HG02840 (cell line): Measurements from ENCODE around the gene BTG2.
A peak's percentile ranks its signal among the peaks of the same experiment; 100 is the strongest.

Experiments used
- ATAC-seq: cut with Tn5 transposase; IDR thresholded peaks from one replicate; pipeline ENCODE4 v1.9.1; 2021; ENCODE audit warnings: mild to moderate bottlenecking, moderate library complexity, moderate number of reproducible peaks; ENCODE audit not compliant: unreplicated experiment, low FRiP score

The BTG2 gene

DNA sequence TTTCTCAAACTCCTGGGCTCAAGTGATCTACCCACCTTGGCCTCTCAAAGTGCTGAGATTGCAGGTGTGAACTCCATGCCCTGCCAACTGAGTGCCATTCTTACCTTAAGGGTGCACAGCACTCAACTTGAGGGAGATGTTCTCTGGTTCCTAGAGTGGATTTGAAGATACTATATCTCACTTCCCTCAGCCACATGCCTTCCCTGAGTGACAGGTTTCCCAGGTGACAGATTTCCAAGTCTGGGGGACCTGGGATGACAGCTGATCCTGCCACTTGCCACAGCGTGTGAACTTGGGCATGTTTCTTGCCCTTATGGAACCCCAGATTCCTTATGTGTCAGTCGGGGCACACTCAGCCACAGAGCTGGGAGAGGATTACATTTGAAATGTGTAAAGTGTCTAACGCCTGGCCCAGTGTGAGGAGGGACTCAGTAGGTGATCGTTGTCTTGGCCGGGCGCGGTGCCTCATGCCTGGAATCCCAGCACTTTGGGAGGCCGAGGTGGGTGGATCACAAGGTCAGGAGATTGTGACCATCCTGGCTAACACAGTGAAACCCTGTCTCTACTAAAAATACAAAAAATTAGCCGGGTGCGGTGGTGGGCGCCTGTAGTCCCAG is 29.6 kb upstream of the BTG2 start:
- ATAC-seq = no peak

DNA sequence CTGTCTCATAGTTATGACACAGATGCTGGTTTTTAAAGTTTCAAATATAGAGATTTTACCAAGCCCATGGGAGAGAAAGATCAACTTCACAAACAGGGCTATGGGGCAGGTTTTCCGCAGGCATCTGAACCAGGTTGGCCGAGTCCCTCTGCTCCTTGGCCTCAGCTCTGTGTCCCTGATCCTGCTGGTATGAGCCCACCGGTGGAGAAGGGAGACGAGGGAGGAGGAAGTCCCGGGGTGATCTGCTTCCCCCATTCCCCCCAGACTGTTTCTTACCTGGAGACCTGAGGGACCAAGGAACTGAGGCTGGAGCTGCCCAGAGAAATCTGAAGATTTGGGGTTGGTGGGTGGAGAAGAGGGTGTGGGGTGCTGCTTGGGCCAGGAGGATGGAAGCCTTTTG is 28.9 kb upstream of the BTG2 start:
- no peak for ATAC-seq

DNA sequence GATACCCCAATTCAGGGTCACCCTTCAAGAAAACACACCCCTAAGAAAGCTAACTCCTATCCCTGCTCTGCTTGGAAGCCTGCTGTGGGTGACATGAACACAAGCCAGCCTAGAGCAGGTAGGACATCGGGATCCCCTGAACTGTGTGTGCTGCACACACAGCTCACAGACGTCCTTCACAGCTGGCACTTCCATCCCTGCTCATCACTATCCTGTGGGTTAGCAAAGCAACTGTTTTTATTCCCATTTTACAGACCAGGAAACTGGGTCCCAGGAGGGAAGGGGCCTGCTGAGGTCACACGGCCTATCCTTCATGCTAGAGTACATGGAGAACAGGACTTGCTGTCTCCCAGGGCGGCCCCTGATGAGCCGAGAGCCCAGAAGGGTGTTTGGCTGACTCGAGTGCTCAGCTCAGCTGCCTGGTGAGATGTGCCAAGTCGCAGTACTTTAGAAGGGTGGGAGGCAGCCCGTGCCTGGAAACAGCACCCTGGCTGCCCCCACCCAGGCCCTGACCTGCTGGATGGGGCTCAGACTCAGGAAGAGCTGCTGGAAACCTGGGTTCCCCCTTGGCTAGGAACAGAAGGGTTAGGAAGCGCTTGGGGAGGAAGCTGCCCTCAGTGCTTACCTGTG is 28.3 kb upstream of the BTG2 start:
- no peak for ATAC-seq

DNA sequence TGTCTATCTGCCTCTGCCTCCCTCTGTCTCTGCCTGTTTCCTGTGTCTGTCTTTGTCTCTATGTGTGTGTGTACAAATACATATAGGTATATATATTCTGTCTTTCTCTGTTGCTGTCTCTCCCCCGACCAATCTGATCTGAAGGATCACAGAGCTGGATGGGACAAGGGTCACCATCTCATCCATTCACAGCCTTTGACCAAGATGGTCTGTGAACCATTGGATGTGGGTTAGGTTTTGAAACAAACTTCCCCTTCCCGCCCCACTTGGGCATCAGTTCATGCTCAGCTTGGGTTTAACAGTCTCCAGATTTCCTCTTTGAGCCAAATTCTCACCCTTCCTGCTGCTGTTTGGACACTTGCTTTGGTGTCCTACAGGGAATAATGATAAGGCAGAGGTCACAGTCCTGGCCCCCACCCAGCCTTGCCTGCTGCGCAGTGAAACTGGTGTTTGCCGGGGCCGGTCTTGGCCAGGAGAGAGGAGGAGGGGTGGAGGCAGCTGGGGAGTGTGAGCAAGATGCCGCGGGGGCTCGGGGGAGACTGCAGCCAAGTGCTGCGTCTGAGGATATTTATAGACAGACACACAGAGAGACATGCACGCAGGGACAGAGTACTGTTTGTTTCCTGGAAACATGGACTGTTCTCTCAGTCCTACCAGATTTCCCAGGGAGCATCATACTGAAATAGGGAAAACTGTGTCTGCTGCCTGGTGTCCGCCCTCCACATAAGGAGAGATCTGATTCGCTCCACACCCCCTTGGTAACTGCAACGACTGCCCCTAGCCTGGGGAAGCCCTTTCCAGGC is 27.0 kb upstream of the BTG2 start:
- ATAC-seq = no peak

DNA sequence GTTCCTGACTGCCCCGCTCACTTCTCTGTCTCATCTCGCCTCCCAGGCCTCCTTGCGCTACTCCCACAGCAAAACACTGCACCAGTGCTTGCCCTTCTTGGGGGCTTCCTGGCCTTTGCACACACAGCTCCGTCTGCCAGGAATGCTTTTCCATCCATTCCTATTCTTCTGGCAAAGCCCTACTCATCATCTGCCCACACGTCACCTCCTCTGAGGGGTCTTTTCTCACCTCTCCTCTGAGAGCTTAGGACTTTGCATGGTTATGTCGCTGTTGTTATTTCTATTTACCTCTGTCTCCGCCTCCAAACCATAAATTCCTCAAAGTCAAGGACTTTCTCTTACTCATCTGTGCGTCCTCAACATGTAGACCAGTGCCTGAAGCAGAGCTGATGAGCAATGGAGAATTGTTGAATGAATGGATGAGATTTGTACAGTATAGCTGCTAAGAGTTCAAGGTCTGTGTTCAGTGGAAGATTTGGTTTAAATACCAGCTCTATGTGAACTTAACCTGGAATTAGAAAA is 26.4 kb upstream of the BTG2 start:
- no peak for ATAC-seq

DNA sequence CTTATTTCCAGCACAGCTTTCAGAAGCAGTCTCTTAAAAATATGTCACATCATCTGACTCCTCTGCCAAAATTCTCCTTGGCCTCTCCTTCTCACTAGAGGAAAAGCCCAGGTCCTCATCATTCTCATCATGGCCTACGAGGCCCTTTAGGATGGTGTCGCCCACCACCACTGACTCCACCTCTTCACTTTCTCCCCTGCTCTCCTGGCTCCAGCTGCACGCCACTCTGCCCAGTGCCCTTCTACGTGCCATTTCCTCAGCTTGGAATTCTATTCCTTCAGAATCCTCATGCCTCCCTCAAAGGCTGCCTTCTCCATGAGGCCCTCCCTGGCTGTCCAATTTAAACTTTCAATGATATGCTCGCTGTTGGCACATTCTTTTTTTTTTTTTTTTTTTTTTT is 25.3 kb upstream of the BTG2 start:
- ATAC-seq = no peak

DNA sequence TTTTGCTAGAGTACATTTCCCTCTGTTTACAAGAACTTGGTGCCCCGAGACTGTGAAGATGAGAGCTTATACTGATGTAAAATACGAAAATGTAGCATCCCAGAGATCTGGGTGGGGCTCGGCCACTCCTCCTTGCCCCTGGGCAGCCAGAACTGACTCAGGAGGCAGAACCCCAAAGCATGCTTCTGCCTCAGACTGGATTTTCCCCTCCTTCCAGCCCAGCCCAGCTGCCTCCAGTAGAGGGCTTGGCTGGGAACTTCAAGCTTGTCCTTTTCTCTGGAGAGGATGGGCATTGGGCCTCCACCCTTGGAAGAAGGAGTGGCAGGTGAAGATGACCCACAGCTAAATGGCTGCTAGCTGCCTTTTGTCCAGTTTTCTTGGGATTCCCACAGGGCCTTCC is 24.3 kb upstream of the BTG2 start:
- ATAC-seq = no peak

DNA sequence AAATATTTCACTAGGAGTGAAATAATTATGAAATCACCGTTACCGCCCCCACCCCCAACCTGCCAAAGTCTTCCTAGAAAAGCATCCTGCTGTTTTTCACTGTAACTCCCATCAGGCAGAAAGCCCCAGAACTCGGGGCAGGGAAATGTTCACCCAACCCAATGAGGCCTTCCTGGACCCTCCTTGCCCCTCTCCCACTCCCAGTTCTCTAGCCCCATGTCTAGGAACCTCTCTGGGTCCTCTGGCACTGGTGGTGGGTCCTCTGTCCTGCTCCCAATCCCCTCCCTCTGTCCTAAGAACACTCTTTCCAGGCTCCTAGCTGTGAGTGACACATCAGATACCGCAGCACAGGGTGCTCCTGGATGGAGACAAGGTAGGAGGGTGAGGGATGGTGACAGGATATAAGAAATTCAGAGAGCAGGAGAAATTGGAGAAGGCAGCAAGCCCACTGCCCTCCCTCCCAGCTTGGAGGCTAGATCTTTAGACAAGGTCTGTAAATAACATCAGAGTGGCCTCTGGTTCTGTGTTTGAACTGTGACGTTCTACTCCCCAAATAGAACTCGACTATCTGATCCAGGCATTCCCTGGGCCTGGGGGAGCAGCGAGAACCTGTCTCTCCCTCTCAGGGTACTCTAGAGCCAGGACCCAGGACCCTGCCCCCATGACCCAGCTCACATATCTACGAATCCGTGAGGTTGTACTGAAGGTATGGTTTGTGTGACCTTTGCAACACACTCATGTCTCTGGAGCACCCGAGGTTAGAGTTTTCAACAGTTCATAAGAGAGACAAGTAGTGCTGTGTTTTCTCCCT is 23.3 kb upstream of the BTG2 start:
- no peak for ATAC-seq

DNA sequence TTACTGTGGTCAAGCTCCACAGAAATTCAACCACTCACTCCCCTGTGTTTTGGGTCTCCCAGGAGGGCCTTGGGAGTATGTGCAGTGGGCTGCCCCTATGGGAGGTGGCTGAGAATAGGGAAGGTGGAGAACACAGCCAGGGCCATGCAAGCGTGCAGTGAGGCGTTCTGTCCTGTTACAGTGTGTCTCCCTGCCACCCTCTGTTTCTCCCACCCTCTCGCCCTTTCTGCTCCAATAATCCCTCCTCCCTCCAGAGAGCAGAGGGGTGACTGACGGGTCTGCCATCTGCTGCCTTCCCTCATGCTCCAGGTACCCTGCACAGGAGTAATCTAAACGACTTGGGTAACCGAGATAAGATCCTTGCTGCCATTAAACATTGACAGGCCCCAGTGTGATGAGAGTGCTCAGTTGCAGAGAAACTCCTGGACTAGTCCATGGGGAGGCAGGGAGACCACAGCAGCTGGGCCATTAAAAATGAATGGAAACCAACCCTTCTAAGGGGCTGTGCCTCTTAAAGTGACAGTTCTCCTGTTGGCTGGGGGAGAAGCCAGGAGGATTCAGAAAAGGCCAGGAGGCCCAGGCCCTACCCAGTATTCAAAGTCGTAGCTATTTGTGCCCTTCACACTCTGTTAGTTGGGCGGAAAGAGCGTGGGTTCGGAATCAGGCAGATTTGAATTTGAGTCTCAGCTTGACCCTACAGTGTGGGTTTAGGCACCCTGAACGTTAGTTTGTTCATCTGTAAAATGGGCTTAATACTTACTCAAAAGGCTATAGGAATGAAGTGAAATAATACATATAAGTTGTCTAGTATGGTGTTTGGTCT is 22.4 kb upstream of the BTG2 start:
- no peak for ATAC-seq

DNA sequence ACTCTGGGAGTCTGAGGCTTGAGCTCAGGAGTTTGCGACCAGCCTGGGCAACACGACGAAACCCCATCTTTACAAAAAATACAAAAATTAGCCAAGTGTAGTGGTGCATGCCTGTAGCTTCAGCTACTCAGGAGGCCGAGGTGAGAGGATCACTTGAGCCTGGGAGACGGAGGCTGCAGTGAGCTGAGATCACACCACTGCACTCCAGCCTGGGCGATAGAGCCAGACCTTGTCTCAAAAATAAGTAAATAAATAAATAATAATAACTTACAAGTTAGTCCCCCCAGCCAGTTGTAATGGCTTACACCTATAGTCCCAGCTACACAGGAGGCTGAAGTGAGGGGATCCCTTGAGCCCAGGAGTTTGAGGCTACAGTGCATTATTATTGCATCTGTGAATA is 21.7 kb upstream of the BTG2 start:
- no peak for ATAC-seq

DNA sequence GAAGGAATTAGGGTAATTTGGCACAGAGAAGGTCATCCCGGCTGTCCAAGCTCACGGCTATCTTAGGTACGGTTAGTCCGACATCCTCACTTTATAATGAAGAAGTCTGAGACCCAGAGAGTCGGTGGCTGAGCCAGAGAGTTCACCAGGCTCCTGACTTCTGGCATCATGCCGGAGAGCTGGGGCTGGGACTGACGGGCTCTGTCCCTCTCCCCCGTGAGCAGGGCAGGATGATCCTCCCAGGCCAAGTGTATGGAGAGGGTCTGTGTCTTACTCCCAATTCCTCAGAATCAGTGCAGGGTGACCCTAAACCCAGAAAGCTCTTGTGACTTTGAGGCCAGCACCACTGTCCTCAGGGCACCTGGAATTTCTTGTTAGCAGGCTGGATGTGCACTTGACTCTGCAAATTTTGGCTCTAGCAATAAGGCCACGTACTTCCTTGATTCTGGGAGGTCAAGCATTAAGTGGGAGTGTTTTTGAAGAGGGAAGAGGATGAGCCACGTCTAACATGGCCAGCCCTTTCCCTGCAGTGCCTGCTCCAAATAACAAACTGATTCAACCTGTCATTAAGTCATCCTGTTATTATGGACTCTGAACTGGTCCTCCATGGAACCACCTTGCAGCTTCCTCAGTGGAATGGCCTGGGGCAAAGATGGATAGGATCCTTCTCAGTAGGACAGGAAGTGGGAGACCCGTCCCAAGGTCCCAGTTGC is 20.8 kb upstream of the BTG2 start:
- ATAC-seq = no peak

DNA sequence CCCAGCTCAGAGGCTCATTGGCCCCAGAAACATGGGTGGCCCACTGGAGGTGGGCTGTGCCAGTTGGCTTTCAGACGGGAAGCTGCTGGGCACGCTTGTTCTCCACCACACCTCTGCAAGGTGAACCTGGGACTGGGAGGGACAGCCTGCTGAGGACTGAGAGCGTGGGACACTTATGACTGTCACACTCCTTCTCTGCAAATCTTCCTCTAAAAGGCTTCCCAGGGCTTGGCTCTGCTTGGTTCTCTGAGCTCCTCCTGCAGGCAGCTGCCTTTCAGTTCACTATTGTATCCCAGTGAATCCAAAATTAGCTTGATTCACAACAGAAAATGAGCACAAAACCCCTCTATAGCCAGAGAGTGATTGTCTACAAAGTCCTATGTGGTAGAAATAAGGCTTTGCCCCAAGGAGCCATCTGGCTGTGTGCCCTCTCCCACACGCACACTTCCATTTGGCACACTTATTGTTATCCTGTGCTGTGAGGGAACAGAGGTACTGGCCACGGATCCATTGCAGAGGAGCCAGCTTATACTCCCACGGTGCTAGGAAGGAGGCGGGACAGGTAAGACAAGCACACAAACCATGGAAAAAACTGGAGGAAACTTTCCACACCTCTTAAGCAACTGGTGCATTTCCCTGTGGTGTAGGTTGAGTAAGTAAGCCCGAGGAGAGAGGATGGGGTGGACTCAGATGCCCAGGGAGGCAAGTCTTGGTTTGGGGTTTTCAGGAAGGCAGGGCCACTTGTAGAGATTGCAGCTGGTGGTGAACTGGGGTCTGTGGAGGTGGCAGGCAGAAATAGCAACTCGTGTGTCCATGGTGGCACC is 18.9 kb upstream of the BTG2 start:
- ATAC-seq = no peak

DNA sequence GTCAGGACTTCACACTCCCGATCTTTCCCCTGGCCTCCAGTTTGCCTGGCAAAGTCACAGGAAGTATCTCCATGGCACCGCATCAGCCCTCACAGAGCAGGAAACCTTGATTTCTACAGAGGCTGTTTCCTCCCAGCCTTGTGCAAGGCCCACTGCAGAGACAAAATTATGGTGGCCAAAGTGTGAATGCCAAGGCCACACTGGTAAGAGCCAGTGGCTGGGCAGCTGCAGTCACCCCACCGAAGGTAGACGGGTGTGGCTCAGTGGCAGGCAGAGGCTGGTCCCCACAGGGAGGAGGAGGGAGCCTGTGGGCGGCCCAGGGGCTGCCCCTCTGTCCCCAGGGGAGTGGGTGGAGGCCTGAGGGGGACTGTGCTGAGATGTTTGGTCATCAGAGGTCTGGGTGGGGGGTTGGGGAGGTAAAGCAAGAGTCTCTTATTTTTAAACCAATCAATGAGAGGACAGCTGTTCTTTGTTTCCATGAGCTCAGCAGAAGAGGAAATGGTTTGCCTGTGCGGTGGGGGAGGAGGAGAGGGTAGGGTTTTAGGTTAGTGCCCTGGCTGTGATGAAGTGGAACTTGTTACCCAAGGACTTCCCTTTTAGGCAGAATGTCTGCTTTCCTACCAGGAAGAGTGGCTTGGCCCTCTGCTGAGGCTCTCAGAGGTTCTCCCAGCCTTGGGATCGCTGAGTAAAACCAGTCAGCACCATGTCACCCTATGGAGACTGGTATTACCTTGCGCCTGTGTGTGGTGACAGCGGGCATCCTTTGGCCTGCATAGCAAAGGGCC is 18.0 kb upstream of the BTG2 start:
- ATAC-seq = peak; percentile 45

DNA sequence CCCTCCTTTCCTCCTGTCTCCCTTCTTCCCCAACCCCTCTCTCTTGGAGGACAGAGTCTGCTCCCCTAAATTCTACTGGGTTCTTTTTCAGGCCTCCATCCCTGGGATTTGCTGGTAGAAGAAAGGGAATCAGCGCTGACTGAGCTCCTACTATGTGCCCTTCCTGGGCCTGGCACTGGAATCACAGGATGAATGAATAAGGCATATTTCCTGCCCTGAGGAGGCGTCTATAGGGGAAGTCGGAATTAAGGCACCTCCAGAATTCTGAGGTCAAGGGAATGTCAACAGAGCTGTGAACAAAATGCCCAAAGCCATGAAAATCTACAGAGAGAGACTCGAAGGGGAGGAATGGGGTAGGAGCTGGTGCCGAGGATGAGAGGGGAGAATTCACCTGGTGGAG is 17.4 kb upstream of the BTG2 start:
- ATAC-seq = no peak

DNA sequence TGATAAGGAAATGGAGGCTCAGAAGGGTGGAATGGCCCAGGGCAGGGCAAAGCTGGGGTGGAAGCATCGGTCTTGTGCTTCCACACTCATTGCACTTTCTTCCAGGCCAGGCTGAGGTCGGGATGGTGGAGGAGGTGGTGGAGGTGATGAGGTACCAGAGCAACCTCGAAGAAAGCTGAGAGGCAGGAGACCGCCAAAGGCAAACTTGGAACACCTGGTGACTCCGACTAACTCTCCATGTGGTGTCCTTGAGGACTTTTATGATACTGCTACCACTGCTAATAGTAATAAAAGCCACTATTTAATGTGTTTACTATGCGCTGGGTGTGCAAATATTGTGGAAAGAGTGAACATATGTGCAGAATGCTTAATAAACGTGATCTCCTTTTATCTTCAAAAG is 16.9 kb upstream of the BTG2 start:
- no peak for ATAC-seq

DNA sequence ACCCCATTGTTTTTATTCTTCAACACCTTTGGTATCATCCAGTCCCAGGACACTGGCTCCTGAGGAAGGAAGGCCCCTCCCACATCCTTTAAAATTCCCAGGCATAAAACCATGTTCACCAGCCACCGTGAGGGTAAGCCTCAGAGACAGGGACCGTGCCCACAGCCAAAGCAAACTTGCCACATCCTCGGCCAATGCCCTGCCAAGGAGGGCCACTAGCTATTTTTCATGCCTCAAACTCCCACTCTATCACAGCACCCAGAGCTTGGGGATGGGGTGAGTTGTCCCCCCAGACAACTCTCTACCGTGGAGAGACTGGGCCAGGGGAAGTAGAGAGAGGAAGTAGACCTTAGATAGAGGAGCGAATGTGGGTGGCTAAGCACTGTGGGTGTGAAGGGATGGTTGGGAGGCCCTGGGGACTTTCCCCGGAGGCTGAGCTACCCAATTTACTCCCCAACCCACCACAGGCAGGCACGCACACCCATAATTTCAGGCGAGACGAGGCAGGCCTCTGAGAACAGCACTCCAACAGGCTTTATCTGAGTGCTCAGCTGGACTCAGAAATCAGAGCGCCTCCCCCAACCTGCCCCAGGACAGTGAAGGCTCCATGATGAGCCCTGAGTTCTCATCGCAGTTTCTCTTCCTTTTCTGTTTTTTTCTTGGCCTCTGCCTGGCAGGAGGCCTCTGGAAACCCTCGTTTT is 15.9 kb upstream of the BTG2 start:
- peak; percentile 45 for ATAC-seq

DNA sequence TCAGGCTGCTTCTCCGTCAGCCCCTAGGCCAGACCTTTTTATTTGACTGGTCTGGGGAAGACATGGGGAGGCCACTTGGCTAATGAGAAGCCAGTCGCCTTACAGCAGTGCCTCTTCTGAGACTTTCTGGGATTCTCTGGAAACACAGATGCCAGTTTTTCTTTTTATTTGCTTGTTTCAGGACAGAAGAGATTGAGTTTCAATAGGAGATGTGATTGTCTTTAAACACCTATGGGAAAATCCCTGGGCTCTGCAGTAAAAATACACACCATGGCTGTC is 15.4 kb upstream of the BTG2 start:
- ATAC-seq = no peak
